OCI-LY3 (cell line): ENCODE results near the gene CD96.

Experiments used
- H2AFZ ChIP-seq: fragments of 200-600, 300-600 bp; shearing (Covaris generic); 2 replicates; pipeline ENCODE4 v1.6.0; 2014; ENCODE audit warnings: antibody characterized with exemption, low read depth, low read length
- H3K27ac ChIP-seq: fragments of 200-600, 300-600 bp; sonication (generic); 2 replicates; pipeline ENCODE4 v1.5.1; 2014; ENCODE audit warnings: mild to moderate bottlenecking, low read length, moderate library complexity, mixed read lengths
- H3K27me3 ChIP-seq: fragments of 200-600, 300-600 bp; sonication (generic); 2 replicates; pipeline ENCODE4 v1.6.1; 2014; ENCODE audit warnings: low read depth, low read length, mixed read lengths
- H3K36me3 ChIP-seq: fragments of 200-600, 300-600 bp; sonication (generic); replicated peaks from 2 replicates; pipeline ENCODE3; 2014; ENCODE audit warnings: low read depth, low read length, mixed read lengths
- H3K4me1 ChIP-seq: fragments of 300-600, 200-600 bp; sonication (generic); 2 replicates; pipeline ENCODE4 v1.6.1; 2014; ENCODE audit warnings: low read length, mixed read lengths
- H3K4me2 ChIP-seq: fragments of 200-600, 300-600 bp; sonication (generic); 2 replicates; pipeline ENCODE4 v1.6.1; 2014; ENCODE audit warnings: low read length, mixed read lengths
- H3K4me3 ChIP-seq: fragments of 300-600, 200-600 bp; sonication (generic); 2 replicates; pipeline ENCODE4 v1.5.1; 2014; ENCODE audit warnings: antibody characterized with exemption, mild to moderate bottlenecking, low read length, moderate library complexity
- H3K79me2 ChIP-seq: fragments of 300-600, 200-600 bp; shearing (Covaris generic); 2 replicates; pipeline ENCODE4 v1.6.1; 2014; ENCODE audit warnings: mild to moderate bottlenecking, low read length, mixed read lengths
- H3K9ac ChIP-seq: fragments of 300-600, 200-600 bp; shearing (Covaris generic); 2 replicates; pipeline ENCODE4 v1.6.0; 2014; ENCODE audit warnings: mild to moderate bottlenecking, low read length, moderate library complexity
- H3K9me3 ChIP-seq: fragments of 200-600, 300-600 bp; shearing (Covaris generic); 2 replicates; pipeline ENCODE4 v1.6.1; 2014; ENCODE audit warnings: low read length, mixed read lengths; ENCODE audit not compliant: insufficient read depth
- H4K20me1 ChIP-seq: fragments of 200-600, 300-600 bp; sonication (generic); 2 replicates; pipeline ENCODE4 v1.6.1; 2016; ENCODE audit warnings: low read length, mixed read lengths; ENCODE audit not compliant: insufficient read depth
- EZH2phosphoT487 ChIP-seq: fragments of 200-600 bp; shearing (Covaris generic); IDR thresholded peaks from 2 replicates; pipeline ENCODE4 v1.6.1; 2018; ENCODE audit warnings: antibody characterized with exemption, mixed run types, low read depth
- TF ChIP-seq, protein P1 (sequence below): fragments of 200-600, 300-600 bp; sonication (generic); IDR thresholded peaks from 2 replicates; pipeline ENCODE4 v1.5.1; 2014; ENCODE audit warnings: antibody characterized with exemption, low read length, low read depth

CD96 gene

DNA sequence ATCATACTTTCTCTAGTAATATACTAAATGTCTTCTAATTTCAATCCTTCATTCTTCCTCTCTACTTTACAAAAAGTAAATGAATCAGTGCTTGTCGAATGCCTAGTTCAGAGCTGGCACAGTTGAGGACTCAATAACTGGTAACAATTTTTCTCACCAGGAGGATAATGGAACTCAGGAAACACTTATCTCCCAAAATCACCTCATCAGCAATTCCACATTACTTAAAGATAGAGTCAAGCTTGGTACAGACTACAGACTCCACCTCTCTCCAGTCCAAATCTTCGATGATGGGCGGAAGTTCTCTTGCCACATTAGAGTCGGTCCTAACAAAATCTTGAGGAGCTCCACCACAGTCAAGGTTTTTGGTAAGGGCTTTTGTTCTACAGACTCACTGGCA, 36.9 kb downstream of the CD96 start:
- no peaks in the 10 kb centered on the region for H3K9me3 ChIP-seq
- no peak overlapping the region for H3K27ac ChIP-seq
- no peak for TF ChIP-seq EZH2phosphoT487
- TF ChIP-seq, protein P1, sequence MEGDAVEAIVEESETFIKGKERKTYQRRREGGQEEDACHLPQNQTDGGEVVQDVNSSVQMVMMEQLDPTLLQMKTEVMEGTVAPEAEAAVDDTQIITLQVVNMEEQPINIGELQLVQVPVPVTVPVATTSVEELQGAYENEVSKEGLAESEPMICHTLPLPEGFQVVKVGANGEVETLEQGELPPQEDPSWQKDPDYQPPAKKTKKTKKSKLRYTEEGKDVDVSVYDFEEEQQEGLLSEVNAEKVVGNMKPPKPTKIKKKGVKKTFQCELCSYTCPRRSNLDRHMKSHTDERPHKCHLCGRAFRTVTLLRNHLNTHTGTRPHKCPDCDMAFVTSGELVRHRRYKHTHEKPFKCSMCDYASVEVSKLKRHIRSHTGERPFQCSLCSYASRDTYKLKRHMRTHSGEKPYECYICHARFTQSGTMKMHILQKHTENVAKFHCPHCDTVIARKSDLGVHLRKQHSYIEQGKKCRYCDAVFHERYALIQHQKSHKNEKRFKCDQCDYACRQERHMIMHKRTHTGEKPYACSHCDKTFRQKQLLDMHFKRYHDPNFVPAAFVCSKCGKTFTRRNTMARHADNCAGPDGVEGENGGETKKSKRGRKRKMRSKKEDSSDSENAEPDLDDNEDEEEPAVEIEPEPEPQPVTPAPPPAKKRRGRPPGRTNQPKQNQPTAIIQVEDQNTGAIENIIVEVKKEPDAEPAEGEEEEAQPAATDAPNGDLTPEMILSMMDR = no peak
- no peak overlapping the region for H3K4me2 ChIP-seq
- H3K9ac ChIP-seq = no peak overlapping the region
- H4K20me1 ChIP-seq = no peaks in the 10 kb centered on the region
- no peak overlapping the region for H2AFZ ChIP-seq
- H3K4me1 ChIP-seq = peaks cover 17% of the 10 kb centered on the region
- H3K4me3 ChIP-seq = no peak overlapping the region
- no peaks in the 10 kb centered on the region for H3K27me3 ChIP-seq
- H3K36me3 ChIP-seq = no peaks in the 10 kb centered on the region
- no peaks in the 10 kb centered on the region for H3K79me2 ChIP-seq

DNA sequence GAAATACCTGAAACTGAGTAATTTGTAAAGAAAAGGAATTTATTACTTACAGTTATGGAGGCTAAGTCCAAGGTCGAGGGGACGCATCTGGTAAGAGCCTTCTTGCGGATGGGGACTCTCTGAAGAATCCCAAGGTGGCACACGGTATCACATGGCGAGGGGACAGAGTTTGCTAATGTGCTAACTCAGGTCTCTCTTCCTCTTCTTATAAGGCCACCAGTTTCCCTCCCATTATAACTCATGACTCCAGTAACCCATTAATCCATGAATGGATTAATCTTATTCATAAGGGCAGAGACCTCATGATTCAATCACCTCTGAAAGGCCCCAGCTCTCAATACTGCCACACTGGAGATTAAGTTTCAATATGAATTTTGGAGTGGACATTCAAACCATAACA, 37.5 kb downstream of the CD96 start:
- no peak for TF ChIP-seq EZH2phosphoT487
- TF ChIP-seq, protein P1 = no peak
- Histone ChIP-seq H2AFZ (no peak overlapping the region), H3K4me3 (no peak overlapping the region), H3K79me2 (no peaks in the 10 kb centered on the region), H3K4me2 (no peak overlapping the region), H3K27me3 (no peaks in the 10 kb centered on the region), H3K9me3 (no peaks in the 10 kb centered on the region), H3K9ac (no peak overlapping the region), H3K4me1 (peaks cover 17% of the 10 kb centered on the region), H3K36me3 (no peaks in the 10 kb centered on the region), H4K20me1 (no peaks in the 10 kb centered on the region), H3K27ac (no peak overlapping the region)

DNA sequence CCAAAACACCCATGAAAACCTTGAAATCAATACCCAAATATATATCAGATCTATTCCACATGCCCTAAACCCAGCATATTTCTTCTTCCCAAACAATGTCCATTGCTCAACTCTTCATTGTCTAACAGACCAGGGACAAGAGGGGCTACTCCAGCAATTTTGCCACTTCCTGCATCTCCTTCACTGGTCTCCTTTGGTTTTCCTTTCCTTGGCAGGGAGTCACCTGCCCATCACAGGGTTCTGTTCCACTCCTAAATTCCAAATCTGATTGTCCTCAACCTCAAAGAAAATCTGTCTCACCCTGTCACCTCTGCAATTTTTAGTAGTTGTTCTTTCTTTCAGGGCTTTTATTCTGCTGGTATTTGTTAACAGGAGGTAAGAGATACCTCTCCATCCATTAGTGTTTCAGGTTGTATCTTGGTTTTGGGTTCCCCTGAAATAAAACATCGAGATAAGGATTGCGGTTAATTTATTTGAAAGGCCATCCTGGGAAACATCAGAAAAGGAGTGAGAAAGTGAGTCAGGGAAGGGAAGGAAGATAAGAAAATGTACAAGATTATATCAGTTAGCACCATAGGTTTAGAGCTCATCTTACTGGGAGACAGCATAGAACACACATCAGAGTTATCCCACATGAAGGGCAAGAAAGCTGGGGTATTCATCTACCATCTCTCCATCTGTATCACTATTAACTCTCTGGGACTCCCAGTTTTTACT, 39.6 kb downstream of the CD96 start:
- Histone ChIP-seq H3K79me2 (no peaks in the 10 kb centered on the region), H2AFZ (no peak overlapping the region), H3K27ac (no peak overlapping the region), H3K4me3 (no peak overlapping the region), H3K9ac (no peak overlapping the region), H4K20me1 (no peaks in the 10 kb centered on the region), H3K4me2 (no peak overlapping the region), H3K4me1 (peaks cover 17% of the 10 kb centered on the region), H3K27me3 (no peaks in the 10 kb centered on the region), H3K36me3 (no peaks in the 10 kb centered on the region), H3K9me3 (no peaks in the 10 kb centered on the region)
- TF ChIP-seq EZH2phosphoT487 = no peak
- TF ChIP-seq, protein P1 = no peak

DNA sequence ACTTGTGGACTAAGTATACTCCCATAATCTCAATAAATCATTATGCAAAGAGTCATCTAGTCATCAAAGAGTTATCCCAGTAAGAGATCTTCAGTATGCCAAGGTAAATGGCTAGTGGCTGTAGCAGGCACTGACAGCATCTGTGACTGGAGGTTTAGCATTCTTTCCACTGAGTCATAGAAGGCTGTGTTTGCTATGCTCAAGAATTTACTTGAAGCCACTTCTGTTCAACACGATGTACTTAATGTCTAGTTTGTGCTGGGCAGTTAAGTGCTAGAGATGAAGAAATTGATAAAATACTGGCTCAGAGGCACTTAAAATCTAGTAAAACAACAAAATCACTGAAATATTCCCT, 40.1 kb downstream of the CD96 start:
- Histone ChIP-seq H3K79me2 (no peaks in the 10 kb centered on the region), H3K4me3 (no peak overlapping the region), H3K9me3 (no peaks in the 10 kb centered on the region), H3K4me1 (peaks cover 17% of the 10 kb centered on the region), H3K27ac (no peak overlapping the region), H3K27me3 (no peaks in the 10 kb centered on the region), H3K36me3 (no peaks in the 10 kb centered on the region), H3K9ac (no peak overlapping the region), H2AFZ (no peak overlapping the region), H4K20me1 (no peaks in the 10 kb centered on the region), H3K4me2 (no peak overlapping the region)
- TF ChIP-seq EZH2phosphoT487 = no peak
- TF ChIP-seq, protein P1 = no peak
